KMS-11 (cell line): ENCODE data around the gene SDC1.
"Not testable (repeated sequence)": the region's sequence is repeated elsewhere in the genome, so short reads cannot be mapped to it uniquely, and the experiment has no call there.

ENCODE experiments used
- H2AFZ ChIP-seq: fragments of 200-600 bp; sonication (generic); 2 replicates; pipeline ENCODE4 v1.6.1; 2016; ENCODE audit warnings: antibody characterized with exemption, mixed run types, low read depth
- H3K27ac ChIP-seq: fragments of 200-600 bp; sonication (generic); 2 replicates; pipeline ENCODE4 v1.6.1; 2016; ENCODE audit warnings: mild to moderate bottlenecking, mixed run types
- H3K27me3 ChIP-seq: fragments of 200-600 bp; sonication (generic); 2 replicates; pipeline ENCODE4 v1.6.1; 2017; ENCODE audit warnings: mild to moderate bottlenecking, low read depth, mixed run types, moderate library complexity; ENCODE audit not compliant: insufficient read depth
- H3K36me3 ChIP-seq: fragments of 200-600 bp; sonication (generic); 2 replicates; pipeline ENCODE4 v1.6.1; 2017; ENCODE audit warnings: mild to moderate bottlenecking, mixed run types; ENCODE audit not compliant: insufficient read depth
- H3K4me1 ChIP-seq: fragments of 200-600 bp; sonication (generic); 2 replicates; pipeline ENCODE4 v1.6.1; 2016; ENCODE audit warnings: mild to moderate bottlenecking, low read depth, mixed run types; ENCODE audit not compliant: poor library complexity, severe bottlenecking
- H3K4me2 ChIP-seq: fragments of 200-600 bp; sonication (generic); 2 replicates; pipeline ENCODE4 v1.7.0; 2016; ENCODE audit warnings: mild to moderate bottlenecking, mixed run types
- H3K4me3 ChIP-seq: fragments of 200-600 bp; sonication (generic); IDR thresholded peaks from 2 replicates; pipeline ENCODE4 v1.6.1; 2017; ENCODE audit warnings: low read depth, low read length, mixed read lengths; ENCODE audit not compliant: insufficient read depth
- H3K79me2 ChIP-seq: fragments of 200-600 bp; sonication (generic); 2 replicates; pipeline ENCODE4 v1.6.1; 2016; ENCODE audit warnings: low read depth, mixed run types; ENCODE audit not compliant: insufficient read depth
- H3K9ac ChIP-seq: fragments of 200-600 bp; sonication (generic); 2 replicates; pipeline ENCODE4 v1.6.1; 2016; ENCODE audit warnings: mild to moderate bottlenecking, mixed run types
- H4K20me1 ChIP-seq: fragments of 200-600 bp; sonication (generic); 2 replicates; pipeline ENCODE4 v1.6.1; 2016; ENCODE audit warnings: mild to moderate bottlenecking, mixed run types; ENCODE audit not compliant: insufficient read depth
- TF ChIP-seq, protein P1 (sequence below): fragments of 200-600 bp; sonication (generic); conservative IDR thresholded peaks from 2 replicates; pipeline ENCODE4 v1.6.1; 2017; ENCODE audit warnings: low read depth, mild to moderate bottlenecking, antibody characterized with exemption, low read length, moderate library complexity, mixed read lengths

SDC1 gene

DNA sequence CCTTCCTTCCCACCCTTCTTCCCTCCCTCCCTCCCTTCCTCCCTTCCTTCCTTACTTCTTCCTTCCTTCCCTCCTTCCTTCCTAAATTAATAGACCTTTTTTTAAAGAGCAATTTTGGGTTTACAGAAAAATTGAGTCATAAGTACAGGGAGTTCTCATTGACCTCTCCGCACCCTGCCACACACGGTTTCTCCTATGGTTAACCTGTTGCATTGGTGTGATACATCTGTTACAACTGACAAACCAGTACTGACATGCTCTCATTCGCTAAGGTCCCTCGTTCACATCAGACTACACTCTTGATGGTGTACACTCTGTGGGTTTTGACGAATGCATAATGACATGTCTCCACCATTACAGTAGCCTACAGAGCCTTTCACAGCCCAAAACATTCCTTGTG, 11.6 kb upstream of the SDC1 start:
- H3K9ac ChIP-seq: no peak overlapping the region
- no peak overlapping the region for H3K27ac ChIP-seq
- H4K20me1 ChIP-seq: no peaks in the 10 kb centered on the region
- TF ChIP-seq, protein P1, sequence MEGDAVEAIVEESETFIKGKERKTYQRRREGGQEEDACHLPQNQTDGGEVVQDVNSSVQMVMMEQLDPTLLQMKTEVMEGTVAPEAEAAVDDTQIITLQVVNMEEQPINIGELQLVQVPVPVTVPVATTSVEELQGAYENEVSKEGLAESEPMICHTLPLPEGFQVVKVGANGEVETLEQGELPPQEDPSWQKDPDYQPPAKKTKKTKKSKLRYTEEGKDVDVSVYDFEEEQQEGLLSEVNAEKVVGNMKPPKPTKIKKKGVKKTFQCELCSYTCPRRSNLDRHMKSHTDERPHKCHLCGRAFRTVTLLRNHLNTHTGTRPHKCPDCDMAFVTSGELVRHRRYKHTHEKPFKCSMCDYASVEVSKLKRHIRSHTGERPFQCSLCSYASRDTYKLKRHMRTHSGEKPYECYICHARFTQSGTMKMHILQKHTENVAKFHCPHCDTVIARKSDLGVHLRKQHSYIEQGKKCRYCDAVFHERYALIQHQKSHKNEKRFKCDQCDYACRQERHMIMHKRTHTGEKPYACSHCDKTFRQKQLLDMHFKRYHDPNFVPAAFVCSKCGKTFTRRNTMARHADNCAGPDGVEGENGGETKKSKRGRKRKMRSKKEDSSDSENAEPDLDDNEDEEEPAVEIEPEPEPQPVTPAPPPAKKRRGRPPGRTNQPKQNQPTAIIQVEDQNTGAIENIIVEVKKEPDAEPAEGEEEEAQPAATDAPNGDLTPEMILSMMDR: no peak
- no peaks in the 10 kb centered on the region for H3K36me3 ChIP-seq
- no peaks in the 10 kb centered on the region for H3K4me1 ChIP-seq
- H3K27me3 ChIP-seq: no peaks in the 10 kb centered on the region
- no peak overlapping the region for H3K4me2 ChIP-seq
- H2AFZ ChIP-seq: no peak overlapping the region
- H3K79me2 ChIP-seq: no peaks in the 10 kb centered on the region
- no peak overlapping the region for H3K4me3 ChIP-seq

DNA sequence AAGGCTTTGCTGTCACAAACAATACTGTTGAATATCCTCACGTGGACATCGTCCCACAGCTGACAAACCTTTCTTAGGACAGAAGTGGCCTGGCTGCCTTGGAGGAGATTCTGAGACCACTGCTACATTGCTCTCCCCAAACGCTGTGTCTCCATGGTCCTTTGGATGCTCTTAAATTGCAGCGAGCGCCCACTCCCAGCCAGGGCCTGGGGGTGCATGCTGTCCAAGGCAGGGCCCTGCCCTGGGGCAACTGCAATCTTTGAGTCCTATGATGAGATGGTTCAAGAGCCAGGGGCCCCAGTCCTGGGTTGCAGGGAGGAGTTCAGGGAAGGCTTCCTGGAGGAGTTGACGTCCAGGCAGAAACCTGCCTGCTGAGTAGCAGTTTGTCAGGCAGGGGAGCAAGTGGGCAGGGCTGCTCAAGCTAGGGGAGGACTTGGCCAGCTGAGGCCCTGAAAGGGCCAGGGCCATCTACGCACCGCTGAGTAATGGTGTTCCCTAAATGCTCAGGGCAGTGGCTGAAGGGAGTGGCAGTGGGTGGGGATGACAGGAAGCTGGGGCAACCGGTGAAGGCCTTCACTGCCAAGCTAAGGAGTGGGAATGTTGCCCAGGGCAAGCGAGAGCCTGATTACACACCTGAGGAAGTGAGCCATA, 10.8 kb upstream of the SDC1 start:
- H3K4me3 ChIP-seq: no peak overlapping the region
- TF ChIP-seq, protein P1: no peak
- H3K79me2 ChIP-seq: no peaks in the 10 kb centered on the region
- H3K4me2 ChIP-seq: no peak overlapping the region
- H3K36me3 ChIP-seq: no peaks in the 10 kb centered on the region
- H3K4me1 ChIP-seq: no peaks in the 10 kb centered on the region
- no peak overlapping the region for H3K27ac ChIP-seq
- no peaks in the 10 kb centered on the region for H4K20me1 ChIP-seq
- H3K27me3 ChIP-seq: no peaks in the 10 kb centered on the region
- H2AFZ ChIP-seq: no peak overlapping the region
- no peak overlapping the region for H3K9ac ChIP-seq

DNA sequence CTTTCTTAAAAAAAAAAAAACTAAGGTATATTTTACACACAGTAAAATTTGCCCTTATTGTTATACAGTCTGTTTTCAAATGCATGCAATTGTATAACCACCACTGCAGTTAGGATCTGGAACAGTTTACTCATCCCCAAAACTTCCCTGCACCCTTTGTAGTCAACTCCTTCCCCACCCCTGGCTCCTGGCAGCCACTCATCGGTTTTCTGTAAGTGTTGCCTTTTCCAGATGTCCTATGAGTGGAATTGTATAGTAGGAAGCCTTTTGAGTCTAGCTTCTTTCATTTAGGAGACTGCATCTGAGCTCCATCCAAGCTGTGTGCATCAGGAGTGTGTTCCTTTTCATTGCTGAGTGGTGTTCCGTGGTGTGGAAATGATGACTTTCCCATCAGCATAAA, 9.7 kb upstream of the SDC1 start:
- H3K4me3 ChIP-seq, H3K27ac ChIP-seq, H3K9ac ChIP-seq, H4K20me1 ChIP-seq, H3K79me2 ChIP-seq, H3K4me2 ChIP-seq, H3K4me1 ChIP-seq, H3K27me3 ChIP-seq, H3K36me3 ChIP-seq, H2AFZ ChIP-seq: not testable (repeated sequence)

DNA sequence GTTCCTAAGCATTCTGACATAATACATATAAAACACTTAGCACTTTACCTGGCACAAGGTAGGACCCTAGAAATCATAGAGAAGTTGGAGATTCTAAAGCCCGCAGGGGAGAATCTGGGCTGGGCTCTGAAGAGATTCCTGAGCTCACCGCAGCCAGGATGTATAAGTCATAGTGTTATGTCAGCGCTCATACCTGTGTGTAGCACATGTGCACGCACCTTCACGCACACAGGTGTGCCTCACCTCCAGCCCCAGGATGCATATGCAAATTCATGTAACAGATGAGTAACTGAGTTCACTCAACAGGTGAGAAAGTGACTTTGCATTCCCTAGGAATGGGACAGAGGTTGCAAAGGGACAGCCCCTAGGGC, 7.9 kb upstream of the SDC1 start:
- H3K4me1 ChIP-seq: no peaks in the 10 kb centered on the region
- no peak overlapping the region for H3K4me3 ChIP-seq
- no peaks in the 10 kb centered on the region for H3K36me3 ChIP-seq
- no peaks in the 10 kb centered on the region for H3K27me3 ChIP-seq
- H3K9ac ChIP-seq: no peak overlapping the region
- H3K27ac ChIP-seq: no peak overlapping the region
- no peaks in the 10 kb centered on the region for H3K79me2 ChIP-seq
- TF ChIP-seq, protein P1: no peak
- H3K4me2 ChIP-seq: no peak overlapping the region
- no peak overlapping the region for H2AFZ ChIP-seq
- no peaks in the 10 kb centered on the region for H4K20me1 ChIP-seq

DNA sequence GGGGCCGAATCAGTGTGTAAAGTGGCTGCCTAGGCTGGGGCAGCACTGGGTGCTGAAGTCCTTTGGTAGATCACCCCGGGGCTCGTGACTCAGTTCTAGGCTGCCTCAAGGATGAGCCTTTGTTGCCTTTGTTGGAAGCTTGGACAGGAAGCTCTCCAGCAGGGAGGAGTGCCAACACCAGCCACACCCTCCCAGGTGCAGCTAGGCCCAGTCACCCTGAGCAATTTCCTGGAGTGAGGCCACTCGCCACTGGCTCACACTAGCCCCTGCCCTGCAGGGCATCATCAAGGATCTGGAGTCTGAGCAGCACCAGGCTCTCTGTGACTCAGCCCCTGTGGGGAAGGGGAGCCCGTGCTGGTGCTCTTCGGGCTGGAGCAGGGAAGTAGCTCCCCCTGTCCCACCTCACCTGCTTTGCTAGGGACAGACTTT, 6.7 kb upstream of the SDC1 start:
- TF ChIP-seq, protein P1: no peak
- H3K9ac ChIP-seq: no peak overlapping the region
- H3K4me1 ChIP-seq: no peaks in the 10 kb centered on the region
- H3K79me2 ChIP-seq: no peaks in the 10 kb centered on the region
- no peaks in the 10 kb centered on the region for H4K20me1 ChIP-seq
- no peaks in the 10 kb centered on the region for H3K36me3 ChIP-seq
- H3K4me3 ChIP-seq: no peak overlapping the region
- H3K27me3 ChIP-seq: no peaks in the 10 kb centered on the region
- H2AFZ ChIP-seq: no peak overlapping the region
- H3K27ac ChIP-seq: no peak overlapping the region
- H3K4me2 ChIP-seq: no peak overlapping the region
